Suppressor macrophage treated with lipopolysaccharide for 4 hours (primary cell): ENCODE measurements around the gene ALDH3A2.
"Not testable (repeated sequence)": the region's sequence is repeated elsewhere in the genome, so short reads cannot be mapped to it uniquely, and the experiment has no call there.

Experiments used
- DNase-seq: peaks from one replicate; pipeline ENCODE4 v3.0.0-alpha.2; 2020

The ALDH3A2 gene

GRCh38 chr17:19651451-19652238 is 3.1 kb downstream of the ALDH3A2 start:
- DNase-seq, result no peak

- DNase-seq, result no peak
These were observed 4.0 kb downstream of the ALDH3A2 start for GRCh38 chr17:19652595-19652994.

GRCh38 chr17:19654342-19654886 is 5.9 kb downstream of the ALDH3A2 start:
- DNase-seq, result no peak

- DNase-seq, result no peak
These were observed 6.3 kb downstream of the ALDH3A2 start for GRCh38 chr17:19654896-19655295.

- no peak for DNase-seq
These were observed 7.8 kb downstream of the ALDH3A2 start for GRCh38 chr17:19656336-19656735.

GRCh38 chr17:19656851-19657581 is 8.5 kb downstream of the ALDH3A2 start:
- no peak for DNase-seq

GRCh38 chr17:19659366-19660177 is 11.0 kb downstream of the ALDH3A2 start:
- DNase-seq, result no peak

- no peak for DNase-seq
These were observed 11.8 kb downstream of the ALDH3A2 start for GRCh38 chr17:19660219-19660870.

GRCh38 chr17:19661121-19661520 is 12.6 kb downstream of the ALDH3A2 start:
- no peak for DNase-seq

GRCh38 chr17:19663097-19663496 is 14.5 kb downstream of the ALDH3A2 start:
- DNase-seq, result no peak

- DNase-seq, result no peak
These were observed 15.7 kb downstream of the ALDH3A2 start for GRCh38 chr17:19664136-19664820.

GRCh38 chr17:19664821-19665181 is 16.2 kb downstream of the ALDH3A2 start:
- no peak for DNase-seq

GRCh38 chr17:19669680-19670079 is 21.1 kb downstream of the ALDH3A2 start:
- DNase-seq, result not testable (repeated sequence)

- DNase-seq, result no peak
These were observed 22.4 kb downstream of the ALDH3A2 start for GRCh38 chr17:19670908-19671307.

- no peak for DNase-seq
These were observed 22.9 kb downstream of the ALDH3A2 start for GRCh38 chr17:19671433-19671832.

- peak; percentile 66 for DNase-seq
These were observed 23.6 kb downstream of the ALDH3A2 start for GRCh38 chr17:19672009-19672750.

GRCh38 chr17:19673623-19674022 is 25.1 kb downstream of the ALDH3A2 start:
- DNase-seq, result no peak

GRCh38 chr17:19676896-19677295 is 28.3 kb downstream of the ALDH3A2 start:
- no peak for DNase-seq

- no peak for DNase-seq
These were observed 29.3 kb downstream of the ALDH3A2 start for GRCh38 chr17:19677736-19678379.

- DNase-seq, result no peak
These were observed 30.3 kb downstream of the ALDH3A2 start for GRCh38 chr17:19678581-19679453.
